Ascending aorta (tissue), 2 donors: ENCODE results near the gene FNDC7. TPM values are rescaled to one million over a fixed set of nuclear protein-coding genes. Genes with fewer than 3 reads are reported as not detected.

Experiments used
- DNase-seq, 2 donors: peaks; one replicate each; pipeline ENCODE4 v3.0.0-alpha.2; 2019; ENCODE audit warnings: low spot score in 2 of 2
- H3K27ac ChIP-seq, 2 donors: fragments of 200-600 bp; sonication (generic); one replicate each; pipeline ENCODE4 v1.5.1; 2016 to 2017; ENCODE audit warnings: mild to moderate bottlenecking in 1 of 2
- H3K27me3 ChIP-seq: fragments of 200-600 bp; sonication (generic); one replicate; pipeline ENCODE4 v1.5.1; 2017
- H3K36me3 ChIP-seq, 2 donors: fragments of 200-600 bp; sonication (generic); one replicate each; pipeline ENCODE4 v1.5.1; 2016
- H3K4me1 ChIP-seq, 2 donors: fragments of 200-600 bp; sonication (generic); one replicate each; pipeline ENCODE4 v1.5.1; 2016 to 2017; ENCODE audit warnings: mild to moderate bottlenecking in 1 of 2
- H3K4me3 ChIP-seq, 2 donors: fragments of 200-600 bp; sonication (generic); one replicate each; pipeline ENCODE4 v1.5.1; 2016 to 2017; ENCODE audit warnings: mild to moderate bottlenecking in 1 of 2
- H3K9me3 ChIP-seq, 2 donors: fragments of 200-600 bp; sonication (generic); one replicate each; pipeline ENCODE4 v1.5.1; 2016
- CTCF ChIP-seq, 3 experiments: fragments of 200-600 bp in 2 of 3; fragments of 450-650 bp in 1 of 3; sonication (generic) in 2 of 3; IDR thresholded peaks; one replicate each; pipeline ENCODE4 v1.5.1; 2016 to 2019; ENCODE audit warnings: antibody characterized with exemption in 3 of 3, mild to moderate bottlenecking in 1 of 3, moderate library complexity in 1 of 3
- intact Hi-C: fragments of 100-400 bp; cut with DNase I; formaldehyde crosslinking; loops from one replicate; pipeline ENCODE4 v1.15.1; 2023
- total RNA-seq: library from RNA; depleted of rRNA; stranded (reverse); fragments of >200 nt; gene quantifications from one replicate; pipeline ENCODE4 v1.1.0, GENCODE V29; 2016

The FNDC7 gene
- total RNA-seq, 1 donor from 2014 or later: not detected

DNA sequence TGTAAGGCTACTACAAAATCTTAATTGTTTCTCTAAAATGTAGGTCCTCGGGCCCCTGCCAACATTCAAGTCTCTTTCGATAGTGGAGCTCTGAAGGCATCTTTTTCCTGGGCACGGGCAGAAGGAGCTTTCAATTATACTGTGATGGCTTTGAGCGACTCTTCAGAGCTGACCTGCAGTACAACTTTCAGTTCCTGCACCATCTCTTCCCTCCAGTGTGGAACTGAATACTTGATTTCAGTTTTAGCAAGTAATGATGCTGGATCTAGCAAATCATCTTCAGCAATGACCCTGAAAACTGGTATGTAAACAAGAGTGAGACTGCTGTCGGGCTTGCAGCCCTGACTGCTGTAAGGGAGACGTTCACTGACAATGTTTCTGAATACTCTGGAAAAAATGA lies 9.6 kb downstream of the FNDC7 start:
- no peaks in the 10 kb centered on the region for H3K27me3 ChIP-seq
- H3K4me3 ChIP-seq: no peak overlapping the region
- no peaks in the 10 kb centered on the region for H3K36me3 ChIP-seq
- no peak overlapping the region for H3K27ac ChIP-seq
- H3K9me3 ChIP-seq: no peaks in the 10 kb centered on the region
- intact Hi-C loops: no loop called here
- H3K4me1 ChIP-seq: no peaks in the 10 kb centered on the region
- no peak for TF ChIP-seq CTCF (IDR thresholded peaks at IDR 0.05)
- no peak for DNase-seq

- H3K27me3 ChIP-seq: no peaks in the 10 kb centered on the region
Measured at GRCh38 chr1:108725906-108726305, 13.2 kb downstream of the FNDC7 start.

DNA sequence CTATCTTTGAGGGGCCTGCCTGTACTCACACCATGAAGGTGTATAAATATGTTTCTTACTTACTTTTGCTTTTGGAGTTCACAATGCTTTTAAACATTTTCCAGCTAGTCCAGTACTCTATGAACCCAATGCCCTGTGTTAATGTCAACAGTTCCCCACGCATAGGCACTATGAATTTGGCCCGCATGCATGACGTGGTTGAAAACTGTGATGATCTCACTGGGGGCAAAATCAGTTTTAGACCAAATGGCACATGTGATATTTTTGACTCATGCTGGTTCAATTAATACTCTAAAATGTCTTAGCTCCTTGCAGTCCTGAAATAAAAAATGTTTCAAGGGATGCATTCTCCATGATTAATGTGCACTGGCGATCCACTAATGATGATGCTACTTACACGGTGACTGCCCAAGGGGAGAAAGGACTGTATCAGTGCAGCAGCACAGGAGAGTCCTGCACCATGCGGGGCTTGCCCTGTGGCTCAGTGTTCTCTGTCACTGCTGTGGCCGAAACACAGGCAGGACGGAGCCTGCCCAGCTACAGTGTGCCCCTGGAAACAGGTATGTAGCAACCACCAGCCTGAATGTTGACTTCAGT lies 15.7 kb downstream of the FNDC7 start:
- Histone ChIP-seq H3K9me3 (no peaks in the 10 kb centered on the region), H3K36me3 (no peaks in the 10 kb centered on the region), H3K4me3 (no peak overlapping the region), H3K27me3 (no peaks in the 10 kb centered on the region), H3K4me1 (no peaks in the 10 kb centered on the region), H3K27ac (no peak overlapping the region)
- no peak for DNase-seq
- intact Hi-C loops: no loop called here
- TF ChIP-seq CTCF (IDR thresholded peaks at IDR 0.05): no peak

More at GRCh38 chr1:108725906-108726305, 13.2 kb downstream of the FNDC7 start:
- no peak overlapping the region for H3K4me3 ChIP-seq
- H3K4me1 ChIP-seq: no peaks in the 10 kb centered on the region
- intact Hi-C loops: no loop called here
- no peaks in the 10 kb centered on the region for H3K9me3 ChIP-seq
- no peak for TF ChIP-seq CTCF (IDR thresholded peaks at IDR 0.05)
- no peaks in the 10 kb centered on the region for H3K36me3 ChIP-seq
- no peak overlapping the region for H3K27ac ChIP-seq
- DNase-seq: no peak

GRCh38 chr1:108729481-108729880 lies 16.8 kb downstream of the FNDC7 start:
- Histone ChIP-seq H3K27me3 (no peaks in the 10 kb centered on the region), H3K4me3 (no peak overlapping the region), H3K27ac (no peak overlapping the region), H3K36me3 (no peaks in the 10 kb centered on the region), H3K4me1 (no peaks in the 10 kb centered on the region), H3K9me3 (no peaks in the 10 kb centered on the region)
- DNase-seq: no peak
- TF ChIP-seq CTCF (IDR thresholded peaks at IDR 0.05): no peak
- intact Hi-C loops: no loop called here

GRCh38 chr1:108732398-108732797 lies 19.7 kb downstream of the FNDC7 start:
- Histone ChIP-seq H3K4me3 (no peak overlapping the region), H3K9me3 (no peaks in the 10 kb centered on the region), H3K27ac (no peak overlapping the region), H3K27me3 (no peaks in the 10 kb centered on the region), H3K36me3 (no peaks in the 10 kb centered on the region), H3K4me1 (no peaks in the 10 kb centered on the region)
- DNase-seq: no peak
- no peak for TF ChIP-seq CTCF (IDR thresholded peaks at IDR 0.05)
- intact Hi-C loops: no loop called here
